ENCODE measurements around the gene CALML5.

DNA sequence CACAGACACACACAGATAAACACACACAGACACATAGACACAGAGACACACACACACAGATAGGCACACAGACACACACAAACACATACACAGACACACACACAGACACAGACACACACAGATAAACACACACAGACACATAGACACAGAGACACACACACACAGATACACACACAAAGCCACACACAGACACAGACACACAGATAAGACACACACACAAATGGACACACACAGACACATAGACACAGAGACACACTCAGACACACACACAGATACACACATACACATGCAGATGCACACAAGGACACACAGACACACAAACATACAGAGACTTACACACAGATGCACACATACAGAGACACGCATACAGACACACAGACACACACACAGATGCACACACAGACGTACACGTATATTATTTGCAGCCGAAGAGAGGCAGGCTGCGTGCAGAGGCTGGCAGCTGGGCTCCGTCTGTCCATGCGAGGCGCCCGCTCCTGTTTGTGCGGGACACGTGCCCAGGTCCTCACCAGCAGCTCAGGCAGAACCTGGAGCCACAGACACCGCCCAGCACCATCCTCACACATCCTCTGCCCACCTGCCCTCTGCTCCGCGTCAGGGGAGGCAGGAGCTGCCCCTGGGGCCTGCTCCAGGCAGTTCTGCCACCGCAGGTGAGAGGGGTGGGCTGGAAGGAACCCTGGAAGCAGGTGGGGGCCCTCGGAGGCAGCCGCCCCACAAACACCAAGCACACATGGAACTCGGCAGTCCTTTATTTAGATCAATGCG is 1.2 kb downstream of the CALML5 start:
- TF ChIP-seq CTCF (conservative IDR thresholded peaks at IDR 0.05; ENCODE audit: low read depth, low read length) = no peak
- TF ChIP-seq EZH2 (IDR thresholded peaks at IDR 0.05; ENCODE audit: borderline replicate concordance, low read depth, low read length, poor library complexity, severe bottlenecking) = no peak

Measured in A673 (cell line).